NCI-H526 (cell line): ENCODE measurements around the gene MOAP1.
A peak's percentile ranks its signal among the peaks of the same experiment; 100 is the strongest.
"Not testable (repeated sequence)": the region's sequence is repeated elsewhere in the genome, so short reads cannot be mapped to it uniquely, and the experiment has no call there.

Source experiments
- DNase-seq, 2 experiments: peaks; one replicate each; lab custom pipeline; 2025; lab: John Stamatoyannopoulos, UW

Gene MOAP1

GRCh38 chr14:93146119-93146518 lies 38.6 kb downstream of the MOAP1 start:
- DNase-seq: no peak

GRCh38 chr14:93142854-93143652 lies 41.6 kb downstream of the MOAP1 start:
- no peak for DNase-seq

GRCh38 chr14:93137864-93138263 lies 46.8 kb downstream of the MOAP1 start:
- peak; percentile 8 to 49 for DNase-seq

GRCh38 chr14:93136508-93136907 lies 48.2 kb downstream of the MOAP1 start:
- DNase-seq: not testable (repeated sequence)

- no peak for DNase-seq
Measured at GRCh38 chr14:93136009-93136408, 48.7 kb downstream of the MOAP1 start.

- DNase-seq: no peak
Measured at GRCh38 chr14:93135399-93135798, 49.3 kb downstream of the MOAP1 start.

GRCh38 chr14:93133464-93133863 lies 51.2 kb downstream of the MOAP1 start:
- no peak for DNase-seq

- DNase-seq: peak; percentile 8 to 39
Measured at GRCh38 chr14:93132472-93133065, 52.1 kb downstream of the MOAP1 start.
